SK-N-DZ (cell line): ENCODE measurements around the gene BEGAIN.

Experiments
- DNase-seq: peaks from one replicate; pipeline ENCODE4 v3.0.0-alpha.2; 2015; ENCODE audit warnings: low spot score

The BEGAIN gene

GRCh38 chr14:100551056-100551455, 36.2 kb downstream of the BEGAIN start:
- no peak for DNase-seq

GRCh38 chr14:100549834-100550625, 37.2 kb downstream of the BEGAIN start:
- no peak for DNase-seq

DNA sequence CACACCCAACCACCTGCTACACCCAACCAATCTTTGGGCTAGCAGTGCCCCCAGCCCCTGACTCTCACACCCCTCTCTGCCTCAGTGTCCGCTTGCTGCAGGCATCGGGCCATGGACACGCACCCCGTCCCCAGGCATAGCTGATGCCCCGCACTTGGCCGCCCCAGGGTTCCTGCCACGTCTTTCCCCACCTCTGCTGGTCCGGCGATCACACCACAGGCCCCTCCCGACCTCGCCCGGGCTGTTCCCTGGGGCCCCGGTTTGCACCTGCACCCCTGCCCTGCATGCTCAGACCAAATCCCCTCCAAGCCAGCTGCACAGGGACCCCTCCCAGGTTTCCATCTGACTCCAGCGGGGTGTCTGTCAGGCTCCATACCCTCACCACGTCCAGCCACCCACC, 38.3 kb downstream of the BEGAIN start:
- DNase-seq, result no peak

DNA sequence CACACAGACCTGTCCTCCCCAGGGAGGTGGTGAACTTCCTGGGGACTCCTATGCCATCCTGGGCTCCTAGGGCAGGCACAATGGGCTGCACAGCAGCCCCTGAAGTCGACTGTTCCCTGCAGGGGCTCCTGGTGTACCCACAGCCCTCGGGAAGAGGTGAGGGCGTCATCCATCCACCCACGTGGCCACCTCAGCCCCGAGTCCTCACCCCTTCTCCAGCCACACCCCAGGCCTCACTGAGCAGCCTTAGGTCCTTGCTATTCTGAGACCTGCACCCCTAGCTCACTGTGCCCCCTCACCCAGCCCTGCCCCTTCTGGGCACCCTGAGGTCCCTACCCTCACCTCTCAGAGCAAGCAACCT, 38.9 kb downstream of the BEGAIN start:
- no peak for DNase-seq

- DNase-seq, result no peak
Measured at GRCh38 chr14:100547633-100548294, 39.5 kb downstream of the BEGAIN start.

- DNase-seq, result no peak
Measured at GRCh38 chr14:100546051-100546443, 41.2 kb downstream of the BEGAIN start.

DNA sequence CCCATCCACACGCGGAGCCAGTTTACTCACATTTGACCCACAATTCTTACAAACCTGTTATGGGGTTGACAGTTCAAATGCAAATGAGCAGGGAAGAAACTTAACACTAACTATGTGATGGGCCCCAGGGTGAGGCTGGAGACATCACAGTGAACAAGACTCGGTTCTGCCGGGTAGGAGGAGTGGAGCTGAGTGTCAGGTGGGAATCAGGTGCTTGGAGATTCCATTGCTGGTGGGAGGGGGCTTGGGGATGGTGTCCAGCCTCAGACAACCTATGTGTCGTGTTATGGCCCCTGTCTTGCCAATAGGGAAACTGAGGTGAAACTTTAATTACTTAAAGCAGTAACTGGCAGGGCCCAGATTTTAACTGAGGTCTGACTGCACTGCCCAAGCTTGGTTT, 41.9 kb downstream of the BEGAIN start:
- DNase-seq, result no peak

DNA sequence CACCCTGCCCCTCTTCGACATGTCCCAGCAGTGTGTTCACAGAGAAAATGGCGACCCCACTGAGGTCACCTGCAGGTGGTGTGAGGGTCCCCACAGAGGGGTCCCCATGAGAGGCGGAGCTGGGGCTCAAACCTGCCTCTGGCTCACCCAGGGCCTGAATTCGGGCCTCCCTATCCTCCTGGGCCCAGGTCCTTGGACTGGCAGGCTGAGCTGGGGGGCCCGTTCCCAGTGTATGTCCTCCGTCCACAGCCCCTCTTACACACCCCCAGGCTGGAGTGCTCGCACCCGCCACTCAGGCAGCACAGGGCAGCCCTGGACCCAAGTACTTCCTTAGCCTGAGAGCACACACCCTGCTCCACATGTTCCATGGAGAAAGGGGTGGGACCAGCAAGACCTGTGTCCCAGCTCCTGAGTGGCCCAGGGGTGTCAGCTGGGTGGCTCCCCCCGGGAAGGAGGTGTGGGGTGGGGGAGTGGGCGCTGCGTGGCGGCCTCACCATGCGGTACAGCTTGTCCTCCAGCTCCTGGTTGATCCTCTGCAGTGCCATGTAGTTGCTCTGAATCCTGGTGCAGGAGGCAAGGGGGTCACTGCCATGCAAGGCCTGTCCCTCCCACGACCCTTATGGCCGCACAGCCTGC, 42.6 kb downstream of the BEGAIN start:
- DNase-seq, result no peak

DNA sequence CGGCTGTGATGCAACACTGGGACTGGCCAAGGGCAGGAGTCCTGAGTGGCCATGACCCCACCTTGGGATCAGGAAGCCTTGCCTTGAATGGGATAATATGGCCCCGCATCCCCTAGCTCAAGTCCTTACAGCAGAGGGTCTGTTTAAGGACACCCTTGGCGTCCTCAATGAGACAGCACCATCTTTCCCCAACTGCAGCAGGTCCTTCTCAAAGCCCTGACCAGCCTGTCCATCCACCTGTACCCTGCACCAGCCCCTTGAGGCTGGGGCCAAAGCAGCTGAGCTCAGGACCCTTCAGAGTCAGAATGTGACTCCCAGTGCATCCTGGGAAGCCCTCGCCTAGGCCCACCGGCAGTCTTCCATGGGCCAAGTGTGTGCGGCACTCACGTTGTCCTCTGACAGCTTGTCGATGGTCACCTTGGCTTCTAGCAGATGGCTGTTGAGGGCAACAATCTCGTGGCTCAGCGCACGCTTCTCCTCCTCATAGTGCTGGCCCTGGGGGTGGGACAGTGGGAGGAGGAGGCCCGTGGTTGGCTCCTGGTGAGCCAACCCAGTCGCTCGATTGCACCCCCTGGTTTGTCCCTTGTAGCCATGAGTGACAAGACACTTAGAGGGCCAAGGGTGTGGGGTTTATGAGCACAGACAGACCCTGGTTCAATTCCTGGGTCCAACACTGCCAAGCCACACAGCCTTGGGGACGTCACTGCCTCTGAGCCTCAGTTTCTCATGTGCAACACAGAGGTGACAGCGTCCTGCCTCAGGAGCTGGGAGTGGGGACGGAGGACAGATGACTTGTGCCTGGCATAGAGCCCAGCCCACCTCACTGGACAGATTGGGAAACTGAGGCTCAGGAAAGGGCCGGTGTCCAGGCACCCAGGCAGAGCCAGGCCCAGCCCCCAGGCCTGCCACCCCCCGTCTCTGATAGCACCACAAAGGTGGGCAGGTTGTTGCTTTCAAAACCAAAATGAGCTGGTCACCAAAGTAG, 43.5 kb downstream of the BEGAIN start:
- DNase-seq, result no peak

GRCh38 chr14:100542619-100543205, 44.5 kb downstream of the BEGAIN start:
- no peak for DNase-seq

- no peak for DNase-seq
Measured at GRCh38 chr14:100541621-100542560, 45.3 kb downstream of the BEGAIN start.

- no peak for DNase-seq
Measured at GRCh38 chr14:100540926-100541620, 46.1 kb downstream of the BEGAIN start.

- DNase-seq, result peak; percentile 41
Measured at GRCh38 chr14:100540141-100540925, 46.9 kb downstream of the BEGAIN start.

DNA sequence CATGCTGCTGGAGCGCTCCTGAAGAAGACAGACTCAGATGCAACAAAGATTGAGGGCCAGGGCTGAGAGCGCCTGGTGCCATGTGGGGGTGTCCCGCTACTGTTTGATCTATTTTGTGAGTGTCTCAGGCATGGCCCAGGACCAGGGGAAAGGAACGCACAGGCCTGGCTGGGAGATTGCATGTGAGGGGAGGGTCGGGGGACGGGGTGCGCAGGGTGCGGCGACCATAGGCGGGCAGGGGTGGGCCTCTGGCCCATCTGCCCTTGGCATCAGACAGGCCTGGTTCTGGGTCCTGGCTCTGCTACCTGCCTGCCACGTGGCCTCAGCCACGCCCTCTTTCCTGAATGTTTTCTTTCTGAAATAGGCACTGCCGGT, 47.5 kb downstream of the BEGAIN start:
- no peak for DNase-seq

- DNase-seq, result no peak
Measured at GRCh38 chr14:100539003-100539660, 48.1 kb downstream of the BEGAIN start.

GRCh38 chr14:100538351-100539002, 48.7 kb downstream of the BEGAIN start:
- DNase-seq, result no peak
